Stimulated activated CD4-positive, alpha-beta T cell treated with anti-CD3 and anti-CD28 coated beads, Interleukin-15, amount 100 ng/mL, for 24 hours (primary cell): ENCODE results near the gene RPRD1A.
"Not testable (repeated sequence)": the region's sequence is repeated elsewhere in the genome, so short reads cannot be mapped to it uniquely, and the experiment has no call there.

Source experiments
- DNase-seq: peaks from one replicate; pipeline ENCODE4 v3.0.0-alpha.2; 2020

Gene RPRD1A

DNA sequence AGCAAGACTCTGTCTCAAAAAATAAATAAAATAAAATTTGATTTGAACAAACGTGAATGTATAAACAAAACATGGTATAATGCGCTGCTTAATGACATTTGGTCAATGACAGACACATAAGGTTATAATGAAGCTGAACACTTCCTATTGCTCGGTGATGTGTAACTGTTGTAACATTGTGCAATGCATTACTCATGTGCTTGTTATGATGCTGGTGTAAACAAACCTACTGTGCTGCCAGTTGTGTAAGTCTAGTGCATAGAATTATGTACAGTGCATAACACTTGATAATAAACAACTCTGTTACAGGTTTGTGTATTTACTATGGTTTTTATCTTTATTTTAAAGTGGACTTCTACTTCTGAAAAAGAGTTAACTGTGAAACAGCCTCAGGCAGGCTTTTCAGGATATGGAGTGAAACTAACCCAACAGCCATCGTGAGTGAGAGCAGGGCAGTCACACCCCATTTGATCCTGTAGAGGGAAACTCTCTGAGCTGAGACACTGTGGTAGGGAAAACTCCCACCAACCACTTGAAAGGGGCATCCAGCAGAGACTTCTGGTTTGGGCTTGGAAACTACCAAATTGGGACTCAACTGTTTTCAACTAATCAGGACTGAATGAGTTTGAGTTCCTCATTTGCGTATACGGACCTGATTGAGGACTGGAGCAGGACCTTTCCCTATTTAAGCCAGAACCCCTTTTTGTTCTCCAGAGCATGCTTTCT, 8.7 kb upstream of the RPRD1A start:
- DNase-seq: no peak

DNA sequence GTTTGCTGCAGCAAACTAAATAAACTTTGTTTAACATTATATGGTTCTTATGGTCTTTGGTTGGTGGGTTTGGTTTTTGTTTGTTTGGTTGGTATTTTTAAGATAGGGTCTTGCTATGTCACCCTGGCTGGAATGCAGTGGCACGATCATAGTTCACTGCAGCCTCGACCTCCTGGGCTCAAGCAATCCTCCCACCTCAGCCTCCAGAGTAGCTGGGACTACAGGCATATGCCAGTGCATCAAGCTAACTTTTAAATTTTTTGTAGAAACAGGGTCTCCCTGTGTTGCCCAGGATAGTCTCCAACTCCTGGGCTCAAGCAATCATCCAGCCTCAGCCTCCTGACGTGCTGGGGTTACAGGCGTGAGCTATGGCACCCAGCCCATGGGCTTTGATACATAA, 7.1 kb upstream of the RPRD1A start:
- no peak for DNase-seq

DNA sequence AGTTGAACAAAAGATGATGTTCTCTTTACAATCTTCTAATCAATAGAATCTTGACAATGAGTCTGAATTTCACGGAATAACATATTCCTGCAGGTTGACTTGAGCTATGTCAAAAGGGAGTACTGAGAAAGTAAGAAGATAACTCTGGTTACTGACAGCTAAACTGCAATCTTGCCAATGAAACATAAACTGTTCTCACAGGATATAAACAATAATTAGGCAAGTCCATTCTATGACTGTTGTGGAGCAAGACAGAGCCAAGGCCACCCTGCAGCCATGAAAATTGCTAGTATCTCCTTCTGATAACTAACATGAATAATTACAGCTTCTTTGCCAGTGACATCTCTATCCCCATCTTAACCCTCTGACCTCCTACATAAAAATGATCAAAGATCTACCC, 6.3 kb upstream of the RPRD1A start:
- no peak for DNase-seq

- not testable (repeated sequence) for DNase-seq
Observed at GRCh38 chr18:36072406-36072805, 5.0 kb upstream of the RPRD1A start.

- no peak for DNase-seq
Observed at GRCh38 chr18:36066686-36067054, 689 bp downstream of the RPRD1A start.

GRCh38 chr18:36066001-36066400, 1.4 kb downstream of the RPRD1A start:
- no peak for DNase-seq

- not testable (repeated sequence) for DNase-seq
Observed at GRCh38 chr18:36064809-36065079, 2.6 kb downstream of the RPRD1A start.

DNA sequence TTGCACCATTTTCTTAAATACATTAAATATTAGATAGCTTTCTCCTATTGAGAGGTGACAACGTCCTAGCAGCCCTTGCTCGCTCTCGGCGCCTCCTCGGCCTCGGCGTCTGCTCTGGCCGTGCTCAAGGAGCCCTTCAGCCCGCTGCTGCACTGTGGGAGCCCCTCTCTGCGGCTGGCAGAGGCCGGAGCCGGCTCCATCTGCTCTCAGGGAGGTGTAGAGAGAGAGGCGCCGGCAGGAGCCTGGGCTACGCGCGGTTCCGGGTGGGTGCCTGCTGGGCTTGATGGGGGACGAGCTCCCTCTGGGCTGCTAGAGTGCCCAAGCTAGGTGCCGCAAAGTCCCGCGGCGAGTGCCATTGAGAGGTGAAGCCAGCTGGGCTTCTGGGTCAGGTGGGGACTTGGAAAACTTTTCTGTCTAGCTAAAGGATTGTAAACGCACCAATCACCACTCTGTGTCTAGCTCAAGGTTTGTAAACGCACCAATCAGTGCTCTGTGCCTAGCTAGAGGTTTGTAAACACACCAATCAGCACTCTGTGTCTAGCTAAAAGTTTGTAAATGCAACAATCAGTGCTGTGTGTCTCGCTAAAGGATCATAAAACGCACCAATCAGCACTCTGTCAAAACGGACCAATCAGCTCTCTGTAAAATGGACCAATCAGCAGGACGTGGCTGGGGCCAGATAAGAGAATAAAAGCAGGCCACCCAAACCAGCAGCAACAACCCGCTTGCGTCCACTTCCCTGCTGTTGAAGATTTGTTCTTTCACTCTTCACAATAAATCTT, 3.1 kb downstream of the RPRD1A start:
- no peak for DNase-seq

DNA sequence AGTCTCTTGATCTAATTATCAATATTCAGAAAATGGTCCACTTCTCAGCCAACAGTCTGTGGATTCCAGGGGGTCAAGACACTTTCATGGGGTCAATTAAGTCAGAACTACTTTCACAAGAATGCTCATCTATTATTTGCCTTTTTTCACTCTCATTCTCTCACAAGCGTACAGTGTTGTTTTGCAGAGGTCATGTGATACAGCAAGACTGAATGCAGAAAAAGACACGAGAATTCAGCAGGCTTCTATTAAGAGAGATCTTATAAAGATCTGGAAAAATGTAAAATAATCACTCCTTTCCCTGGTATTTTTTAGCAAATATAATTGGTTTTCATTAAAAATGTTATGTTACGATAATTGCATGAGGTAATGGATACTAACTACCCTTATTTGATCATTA, 8.7 kb downstream of the RPRD1A start:
- no peak for DNase-seq

DNA sequence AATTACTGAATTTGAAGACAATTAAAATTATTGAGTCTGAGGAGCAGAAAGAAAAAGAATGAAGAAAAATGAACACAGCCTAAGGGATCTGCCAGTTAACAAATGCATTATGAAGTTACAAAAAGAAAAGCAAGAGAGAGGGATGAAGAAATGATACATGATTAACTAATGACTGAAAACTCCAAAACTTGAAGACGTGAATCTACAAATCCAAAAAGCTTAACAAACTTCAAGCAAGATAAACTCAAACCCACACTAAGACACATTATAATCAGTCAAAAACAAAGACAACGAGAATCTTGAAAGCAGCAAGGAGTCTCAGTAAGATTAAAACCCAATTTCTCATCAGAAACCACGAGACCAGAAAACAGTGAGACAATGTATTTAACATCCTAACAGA, 15.6 kb downstream of the RPRD1A start:
- DNase-seq: no peak

DNA sequence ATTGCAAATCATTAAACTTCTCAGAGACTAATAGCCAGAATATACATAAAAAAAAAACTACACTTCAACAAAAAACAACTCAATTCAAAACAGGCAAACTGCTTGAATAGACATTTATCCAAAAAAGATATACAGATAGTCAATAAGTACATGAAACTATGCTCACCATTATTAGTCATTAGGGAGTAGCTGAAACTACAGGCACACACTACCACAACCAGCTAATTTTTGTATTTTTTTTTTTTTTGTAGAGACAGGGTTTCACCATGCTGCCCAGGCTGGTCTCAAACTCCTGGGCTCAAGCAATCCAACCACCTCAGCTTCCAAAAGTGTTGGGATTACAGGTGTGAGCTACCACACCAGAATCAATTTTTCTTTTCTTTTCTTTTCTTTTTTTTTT, 16.9 kb downstream of the RPRD1A start:
- no peak for DNase-seq

GRCh38 chr18:36047521-36047920, 19.8 kb downstream of the RPRD1A start:
- DNase-seq: no peak

DNA sequence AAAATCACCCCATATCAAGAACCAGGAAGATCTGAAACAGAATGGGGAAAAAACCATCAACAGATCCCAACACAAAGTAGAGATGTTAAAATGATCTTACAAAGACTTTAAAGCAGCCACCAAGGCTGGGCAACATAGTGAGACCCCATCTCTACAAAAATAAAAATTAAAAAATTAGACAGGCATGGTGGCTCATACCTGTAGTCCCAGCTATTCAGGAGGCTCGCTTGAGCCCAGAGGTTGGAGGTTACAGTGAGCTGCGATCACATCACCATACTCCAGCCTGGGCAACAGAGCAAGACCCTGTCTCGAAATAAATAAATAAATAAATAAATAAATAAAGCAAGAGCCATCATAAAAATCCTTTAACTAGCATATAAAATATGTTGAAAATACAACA, 20.5 kb downstream of the RPRD1A start:
- DNase-seq: no peak

GRCh38 chr18:36045241-36045991, 21.9 kb downstream of the RPRD1A start:
- no peak for DNase-seq

- no peak for DNase-seq
Observed at GRCh38 chr18:36043153-36043552, 24.2 kb downstream of the RPRD1A start.

DNA sequence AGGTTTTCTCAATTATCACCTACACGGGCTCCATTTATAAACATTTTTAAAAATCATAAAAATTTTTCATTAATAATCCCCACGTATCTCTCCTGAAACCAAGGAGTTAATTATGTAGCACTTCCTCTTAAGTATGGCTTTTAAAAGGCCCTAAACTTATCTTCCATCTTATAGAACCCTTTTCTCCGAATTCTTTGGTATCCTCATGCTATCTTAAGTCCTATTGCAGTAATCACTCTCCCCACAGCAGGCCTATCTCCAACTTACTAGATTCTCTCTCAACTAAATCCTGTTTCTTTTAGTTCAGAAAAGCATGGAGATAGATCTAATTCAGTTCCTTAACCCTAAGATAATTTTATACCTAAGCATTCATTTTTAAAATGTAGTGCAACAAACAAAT, 26.2 kb downstream of the RPRD1A start:
- no peak for DNase-seq

- no peak for DNase-seq
Observed at GRCh38 chr18:36038102-36038663, 29.2 kb downstream of the RPRD1A start.

- no peak for DNase-seq
Observed at GRCh38 chr18:36035253-36035652, 32.1 kb downstream of the RPRD1A start.

- no peak for DNase-seq
Observed at GRCh38 chr18:36034299-36034895, 33.0 kb downstream of the RPRD1A start.

GRCh38 chr18:36031903-36032302, 35.5 kb downstream of the RPRD1A start:
- DNase-seq: no peak

DNA sequence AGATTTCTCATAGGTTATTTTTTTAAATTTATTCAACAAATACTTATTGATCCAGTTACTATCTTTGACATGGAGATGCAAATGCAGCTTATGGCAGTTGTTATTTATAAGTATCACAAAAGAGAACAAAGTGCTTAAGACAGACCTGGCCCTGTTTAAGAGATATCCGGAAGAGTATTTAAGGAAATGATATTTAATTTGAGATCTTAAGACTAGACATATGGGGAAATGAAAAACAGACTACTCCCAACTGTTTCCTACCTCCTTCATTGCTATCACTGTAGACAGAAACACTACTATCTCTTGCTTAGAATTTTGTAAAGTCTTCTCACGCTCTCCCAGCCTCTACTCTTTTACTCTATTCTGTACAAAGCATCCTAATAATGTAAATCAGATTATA, 36.0 kb downstream of the RPRD1A start:
- DNase-seq: no peak

- no peak for DNase-seq
Observed at GRCh38 chr18:36028859-36029258, 38.5 kb downstream of the RPRD1A start.

GRCh38 chr18:36025025-36025424, 42.3 kb downstream of the RPRD1A start:
- no peak for DNase-seq
